ENCODE measurements around the gene BARX2.

DNA sequence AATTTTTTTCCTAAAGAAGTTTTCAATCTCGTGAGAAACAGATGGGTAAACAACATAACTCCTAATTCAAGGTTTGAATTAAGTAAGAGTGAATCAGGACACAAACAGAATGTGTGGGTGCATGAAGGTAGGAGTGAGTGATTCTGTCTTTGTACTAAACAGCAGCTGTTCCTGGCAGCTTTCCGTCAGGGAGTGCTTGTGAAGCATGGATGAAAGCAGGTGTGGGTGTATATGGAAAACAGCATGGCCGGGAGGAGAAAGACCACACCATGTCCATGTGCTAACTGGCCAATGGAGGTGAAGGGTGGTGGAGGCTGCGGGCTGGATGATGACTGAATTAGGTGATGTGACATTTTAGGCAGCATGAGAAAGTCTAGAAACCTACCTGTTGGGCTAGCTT, 49.6 kb downstream of the BARX2 start:
- TF ChIP-seq, protein P1, sequence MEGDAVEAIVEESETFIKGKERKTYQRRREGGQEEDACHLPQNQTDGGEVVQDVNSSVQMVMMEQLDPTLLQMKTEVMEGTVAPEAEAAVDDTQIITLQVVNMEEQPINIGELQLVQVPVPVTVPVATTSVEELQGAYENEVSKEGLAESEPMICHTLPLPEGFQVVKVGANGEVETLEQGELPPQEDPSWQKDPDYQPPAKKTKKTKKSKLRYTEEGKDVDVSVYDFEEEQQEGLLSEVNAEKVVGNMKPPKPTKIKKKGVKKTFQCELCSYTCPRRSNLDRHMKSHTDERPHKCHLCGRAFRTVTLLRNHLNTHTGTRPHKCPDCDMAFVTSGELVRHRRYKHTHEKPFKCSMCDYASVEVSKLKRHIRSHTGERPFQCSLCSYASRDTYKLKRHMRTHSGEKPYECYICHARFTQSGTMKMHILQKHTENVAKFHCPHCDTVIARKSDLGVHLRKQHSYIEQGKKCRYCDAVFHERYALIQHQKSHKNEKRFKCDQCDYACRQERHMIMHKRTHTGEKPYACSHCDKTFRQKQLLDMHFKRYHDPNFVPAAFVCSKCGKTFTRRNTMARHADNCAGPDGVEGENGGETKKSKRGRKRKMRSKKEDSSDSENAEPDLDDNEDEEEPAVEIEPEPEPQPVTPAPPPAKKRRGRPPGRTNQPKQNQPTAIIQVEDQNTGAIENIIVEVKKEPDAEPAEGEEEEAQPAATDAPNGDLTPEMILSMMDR (IDR thresholded peaks at IDR 0.05), result no peak
- TF ChIP-seq EZH2 (IDR thresholded peaks at IDR 0.05; ENCODE audit: borderline replicate concordance, insufficient read depth, low read depth, low read length, poor library complexity, severe bottlenecking), result no peak
